A673 (cell line): Measurements from ENCODE around the gene DRD4. TPM values are rescaled to one million over a fixed set of nuclear protein-coding genes. Genes with fewer than 3 reads are reported as not detected.

Source experiments
- BruUV-seq: library from RNA; stranded (reverse); fragments of 400-500 nt; replicated peaks from 2 replicates; lab custom pipeline; 2021; lab: Mats Ljungman, UMichigan
- CTCF ChIA-PET: fragments of 300-600 bp; sonication (Branson Sonifier 250); formaldehyde crosslinking; loops from one replicate; lab custom pipeline; 2022; ENCODE audit warnings: antibody characterized with exemption; lab: Charles Lee
- POLR2A ChIA-PET: fragments of 300-600 bp; sonication (Branson Sonifier 250); formaldehyde crosslinking; loops from one replicate; lab custom pipeline; 2022; ENCODE audit warnings: antibody characterized with exemption; ENCODE audit not compliant: low non-redundant PET; lab: Charles Lee
- DNase-seq: peaks from one replicate; pipeline ENCODE4 v3.0.0-alpha.2; 2015; ENCODE audit warnings: low spot score
- H3K27ac ChIP-seq: fragments of 200-600 bp; sonication (generic); 2 replicates; pipeline ENCODE4 v1.5.1; 2016; ENCODE audit warnings: mixed run types, low read depth, mild to moderate bottlenecking, mixed read lengths, antibody characterized with exemption, low read length; ENCODE audit not compliant: poor library complexity, severe bottlenecking
- H3K27me3 ChIP-seq: fragments of 200-600 bp; sonication (generic); replicated peaks from 2 replicates; pipeline ENCODE4 v1.6.1; 2017; ENCODE audit warnings: mixed run types, low read depth, mild to moderate bottlenecking, mixed read lengths, antibody characterized with exemption, low read length; ENCODE audit not compliant: insufficient read depth, poor library complexity
- H3K36me3 ChIP-seq: fragments of 200-600 bp; sonication (generic); 2 replicates; pipeline ENCODE4 v1.6.1; 2016; ENCODE audit warnings: mixed run types, mild to moderate bottlenecking, mixed read lengths, antibody characterized with exemption, low read length; ENCODE audit not compliant: insufficient read depth, poor library complexity, severe bottlenecking
- H3K4me1 ChIP-seq: fragments of 200-600 bp; sonication (generic); 2 replicates; pipeline ENCODE4 v1.6.1; 2017; ENCODE audit warnings: mixed run types, mild to moderate bottlenecking, mixed read lengths, antibody characterized with exemption, low read length; ENCODE audit not compliant: insufficient read depth, poor library complexity, severe bottlenecking
- H3K4me3 ChIP-seq: fragments of 200-600 bp; sonication (generic); 2 replicates; pipeline ENCODE4 v1.5.1; 2016; ENCODE audit warnings: low read depth, mixed run types, mild to moderate bottlenecking, mixed read lengths, low read length; ENCODE audit not compliant: poor library complexity, severe bottlenecking
- H3K9me3 ChIP-seq: fragments of 200-600 bp; sonication (generic); 2 replicates; pipeline ENCODE4 v1.6.1; 2016; ENCODE audit warnings: mixed run types, low read depth, mild to moderate bottlenecking, mixed read lengths, antibody characterized with exemption, low read length; ENCODE audit not compliant: poor library complexity, severe bottlenecking
- EZH2 ChIP-seq: fragments of 200-600 bp; sonication (generic); IDR thresholded peaks from 2 replicates; pipeline ENCODE4 v1.6.1; 2017; ENCODE audit warnings: borderline replicate concordance, low read depth, mild to moderate bottlenecking, mixed read lengths, antibody characterized with exemption, low read length; ENCODE audit not compliant: poor library complexity, severe bottlenecking
- intact Hi-C: fragments of 100-400 bp; cut with micrococcal nuclease; formaldehyde crosslinking; loops from one replicate; pipeline ENCODE4 v1.10.0; 2022; ENCODE audit not compliant: unreplicated experiment
- total RNA-seq: library from RNA; stranded (reverse); gene quantifications from 2 replicates; pipeline ENCODE4 v1.2.3, GENCODE V29; 2021
- TF ChIP-seq, protein P1 (sequence below): fragments of 300-800, 200-600 bp; sonication (generic); conservative IDR thresholded peaks from 2 replicates; pipeline ENCODE4 v1.5.1; 2017; ENCODE audit warnings: low read depth, mild to moderate bottlenecking, antibody characterized with exemption, low read length, moderate library complexity, mixed read lengths

The DRD4 gene
- total RNA-seq, 1 experiment from 2014 or later: 3.0 TPM

DNA sequence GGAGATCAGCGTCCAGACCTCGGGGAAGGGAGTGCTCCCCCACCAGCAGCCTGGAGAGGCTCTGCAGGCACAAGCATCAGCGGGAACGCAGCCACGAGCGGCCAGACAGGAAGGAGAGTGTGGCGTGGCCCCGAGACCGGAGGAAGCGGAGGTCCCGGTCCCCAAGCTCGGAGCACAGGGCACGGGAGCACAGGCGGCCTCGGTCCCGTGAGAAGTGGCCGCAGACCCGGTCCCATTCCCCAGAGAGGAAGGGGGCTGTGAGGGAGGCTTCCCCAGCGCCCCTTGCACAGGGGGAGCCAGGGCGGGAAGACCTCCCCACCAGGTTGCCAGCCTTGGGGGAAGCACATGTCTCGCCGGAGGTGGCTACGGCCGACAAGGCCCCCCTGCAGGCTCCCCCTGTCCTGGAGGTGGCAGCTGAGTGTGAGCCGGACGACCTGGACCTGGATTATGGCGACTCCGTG, 28.2 kb upstream of the DRD4 start:
- Histone ChIP-seq H3K4me3 (no peak overlapping the region), H3K36me3 (peaks cover 69% of the 10 kb centered on the region), H3K9me3 (no peaks in the 10 kb centered on the region), H3K4me1 (no peaks in the 10 kb centered on the region), H3K27ac (no peak overlapping the region), H3K27me3 (no peaks in the 10 kb centered on the region)
- no TSS peak for BruUV-seq
- TF ChIP-seq, protein P1, sequence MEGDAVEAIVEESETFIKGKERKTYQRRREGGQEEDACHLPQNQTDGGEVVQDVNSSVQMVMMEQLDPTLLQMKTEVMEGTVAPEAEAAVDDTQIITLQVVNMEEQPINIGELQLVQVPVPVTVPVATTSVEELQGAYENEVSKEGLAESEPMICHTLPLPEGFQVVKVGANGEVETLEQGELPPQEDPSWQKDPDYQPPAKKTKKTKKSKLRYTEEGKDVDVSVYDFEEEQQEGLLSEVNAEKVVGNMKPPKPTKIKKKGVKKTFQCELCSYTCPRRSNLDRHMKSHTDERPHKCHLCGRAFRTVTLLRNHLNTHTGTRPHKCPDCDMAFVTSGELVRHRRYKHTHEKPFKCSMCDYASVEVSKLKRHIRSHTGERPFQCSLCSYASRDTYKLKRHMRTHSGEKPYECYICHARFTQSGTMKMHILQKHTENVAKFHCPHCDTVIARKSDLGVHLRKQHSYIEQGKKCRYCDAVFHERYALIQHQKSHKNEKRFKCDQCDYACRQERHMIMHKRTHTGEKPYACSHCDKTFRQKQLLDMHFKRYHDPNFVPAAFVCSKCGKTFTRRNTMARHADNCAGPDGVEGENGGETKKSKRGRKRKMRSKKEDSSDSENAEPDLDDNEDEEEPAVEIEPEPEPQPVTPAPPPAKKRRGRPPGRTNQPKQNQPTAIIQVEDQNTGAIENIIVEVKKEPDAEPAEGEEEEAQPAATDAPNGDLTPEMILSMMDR: no peak
- no peak for TF ChIP-seq EZH2
- ChIA-PET POLR2A (no interaction called here), CTCF (no interaction called here)
- no peak for DNase-seq
- intact Hi-C loops: no loop called here

DNA sequence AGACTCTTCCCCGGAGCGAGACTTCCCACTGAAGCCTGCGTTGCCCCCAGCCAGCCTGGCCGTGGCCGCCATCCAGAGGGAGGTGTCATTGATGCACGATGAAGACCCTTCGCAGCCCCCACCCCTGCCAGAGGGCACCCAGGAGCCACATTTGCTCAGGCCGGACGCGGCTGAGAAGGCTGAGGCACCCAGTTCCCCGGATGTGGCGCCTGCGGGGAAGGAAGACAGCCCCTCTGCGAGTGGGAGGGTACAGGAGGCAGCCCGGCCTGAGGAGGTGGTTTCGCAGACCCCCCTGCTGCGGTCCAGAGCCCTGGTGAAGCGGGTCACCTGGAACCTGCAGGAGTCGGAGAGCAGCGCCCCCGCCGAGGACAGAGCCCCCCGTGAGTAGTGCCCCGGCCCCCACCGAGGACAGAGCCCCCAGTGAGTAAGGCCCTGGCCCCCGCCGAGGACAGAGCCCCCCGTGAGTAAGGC, 27.7 kb upstream of the DRD4 start:
- no TSS peak for BruUV-seq
- CTCF ChIA-PET: no interaction called here
- no peak overlapping the region for H3K4me3 ChIP-seq
- intact Hi-C loops: no loop called here
- POLR2A ChIA-PET: no interaction called here
- no peaks in the 10 kb centered on the region for H3K4me1 ChIP-seq
- DNase-seq: no peak
- no peaks in the 10 kb centered on the region for H3K9me3 ChIP-seq
- TF ChIP-seq EZH2: no peak
- TF ChIP-seq, protein P1: no peak
- no peak overlapping the region for H3K27ac ChIP-seq
- no peaks in the 10 kb centered on the region for H3K27me3 ChIP-seq
- H3K36me3 ChIP-seq: peaks cover 65% of the 10 kb centered on the region

DNA sequence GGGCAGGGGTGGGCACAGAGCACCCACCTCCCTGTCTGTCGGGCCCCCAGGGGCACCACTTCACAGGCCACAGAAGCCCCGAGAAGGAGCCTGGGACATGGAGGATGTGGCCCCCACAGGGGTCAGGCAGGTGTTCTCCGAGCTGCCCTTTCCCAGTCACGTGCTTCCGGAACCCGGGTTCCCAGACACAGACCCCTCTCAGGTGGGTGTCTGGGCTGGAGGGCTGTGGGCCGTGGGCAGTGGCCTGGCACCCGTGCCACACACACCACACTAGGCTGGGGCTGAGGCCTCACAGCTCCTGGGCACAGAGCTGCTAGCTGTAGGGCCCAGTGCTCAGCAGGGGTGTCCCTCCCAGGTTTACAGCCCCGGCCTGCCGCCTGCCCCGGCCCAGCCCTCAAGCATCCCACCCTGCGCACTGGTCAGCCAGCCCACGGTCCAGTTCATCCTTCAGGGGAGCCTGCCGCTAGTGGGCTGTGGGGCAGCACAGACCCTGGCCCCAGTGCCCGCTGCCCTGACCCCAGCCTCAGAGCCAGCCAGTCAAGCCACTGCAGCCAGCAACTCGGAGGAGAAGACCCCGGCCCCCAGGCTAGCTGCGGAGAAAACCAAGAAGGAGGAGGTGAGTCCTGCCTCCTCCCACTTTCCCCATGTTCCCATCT, 26.8 kb upstream of the DRD4 start:
- POLR2A ChIA-PET: no interaction called here
- Histone ChIP-seq H3K36me3 (peaks cover 59% of the 10 kb centered on the region), H3K9me3 (no peaks in the 10 kb centered on the region), H3K27me3 (no peaks in the 10 kb centered on the region), H3K27ac (no peak overlapping the region), H3K4me3 (no peak overlapping the region), H3K4me1 (no peaks in the 10 kb centered on the region)
- BruUV-seq: no TSS peak
- intact Hi-C loops: no loop called here
- TF ChIP-seq EZH2: no peak
- TF ChIP-seq, protein P1: no peak
- CTCF ChIA-PET: no interaction called here
- DNase-seq: no peak
